Activated CD4-positive, CD25-positive, alpha-beta regulatory T cell treated with anti-CD3 and anti-CD28 coated beads, Interleukin-2, amount 50 U/mL, for 24 hours (primary cell): ENCODE measurements around the gene SUSD4.

Experiments used
- ATAC-seq, 2 donors: fragments of 150-1000 bp; cut with Tn5 transposase; one replicate each; pipeline ENCODE4 v1.10.0; 2021; ENCODE audit warnings: mild to moderate bottlenecking in 1 of 2, moderate library complexity in 1 of 2

The SUSD4 gene

DNA sequence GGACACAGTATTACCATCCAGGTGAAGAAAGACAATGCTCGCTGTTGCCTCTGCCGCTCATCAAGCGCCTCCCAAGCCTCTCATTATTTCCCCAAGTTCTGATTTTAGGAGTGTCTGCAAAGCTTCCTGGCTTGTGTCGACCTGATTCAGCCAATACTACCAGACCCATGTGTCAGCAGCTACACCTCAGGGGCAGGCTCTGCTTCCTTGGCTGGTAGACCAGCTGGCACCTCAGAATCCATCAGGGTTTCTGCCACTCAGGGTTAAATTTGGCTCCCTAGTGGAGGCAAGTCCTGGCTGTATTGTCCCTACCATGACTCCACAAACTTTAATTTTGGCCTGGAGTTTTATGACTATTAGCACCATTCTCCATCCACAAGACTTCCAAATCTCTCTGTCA, 35.4 kb downstream of the SUSD4 start:
- ATAC-seq = no peak

DNA sequence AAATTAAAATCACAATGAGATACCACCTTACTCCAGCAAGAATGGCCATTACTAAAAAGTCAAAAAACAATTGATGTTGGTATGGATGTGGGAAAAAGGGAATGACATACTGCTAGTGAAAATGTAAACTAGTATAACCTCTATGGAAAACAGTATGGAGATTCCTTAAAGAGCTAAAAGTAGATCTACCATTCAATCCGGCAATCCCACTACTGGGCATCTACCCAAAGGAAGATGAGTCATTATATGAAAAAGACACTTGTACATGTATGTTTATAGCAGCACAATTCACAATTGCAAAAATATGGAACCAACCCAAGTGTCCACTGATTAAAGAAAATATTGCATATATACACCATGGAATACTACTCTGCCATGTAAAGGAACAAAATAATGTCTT, 37.2 kb downstream of the SUSD4 start:
- no peak for ATAC-seq

DNA sequence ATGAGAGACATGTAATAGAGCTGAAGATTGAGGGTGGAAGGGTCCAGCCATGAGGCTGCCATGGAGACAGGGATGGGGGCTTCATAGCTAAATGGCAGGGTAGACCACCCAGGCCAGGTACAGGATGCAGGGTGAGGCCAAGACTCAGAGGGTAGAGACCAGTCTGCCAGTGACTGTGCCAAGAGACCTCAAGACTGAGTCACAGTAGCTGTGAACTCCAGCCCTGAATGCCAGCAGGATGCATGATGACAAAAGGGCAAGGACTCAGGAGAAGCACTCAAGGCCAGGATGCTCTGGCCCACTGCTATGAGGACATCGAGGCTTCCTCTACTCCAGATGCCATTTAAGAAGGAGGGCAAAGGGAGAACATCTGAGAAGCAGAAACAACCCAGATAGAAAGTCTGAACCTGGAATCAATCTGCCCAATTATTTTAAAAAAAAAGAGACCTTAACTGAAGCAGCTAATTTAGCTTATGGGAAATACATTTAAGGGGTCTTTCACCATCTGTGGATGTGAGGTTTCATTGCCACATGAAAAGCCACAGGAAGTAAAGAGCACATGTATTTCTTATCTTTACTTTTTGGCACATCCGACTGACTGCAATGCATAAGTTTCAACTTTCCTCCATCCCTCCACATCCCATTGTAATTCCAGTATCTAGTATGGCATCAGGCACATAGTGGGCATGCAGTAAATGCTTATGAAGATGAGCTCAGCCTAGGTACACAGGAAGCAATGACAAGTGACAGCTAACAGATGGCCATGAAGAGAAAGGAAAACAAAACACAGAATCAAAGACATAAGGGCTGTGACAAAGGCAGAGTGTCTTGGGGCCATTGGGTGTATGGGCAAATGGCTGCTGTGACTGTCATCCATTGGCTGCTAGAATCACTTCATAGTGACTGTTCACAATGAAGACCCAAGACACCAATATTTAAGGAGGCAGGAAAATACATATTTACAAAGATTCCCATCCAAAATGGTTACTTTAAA, 40.2 kb downstream of the SUSD4 start:
- no peak for ATAC-seq

DNA sequence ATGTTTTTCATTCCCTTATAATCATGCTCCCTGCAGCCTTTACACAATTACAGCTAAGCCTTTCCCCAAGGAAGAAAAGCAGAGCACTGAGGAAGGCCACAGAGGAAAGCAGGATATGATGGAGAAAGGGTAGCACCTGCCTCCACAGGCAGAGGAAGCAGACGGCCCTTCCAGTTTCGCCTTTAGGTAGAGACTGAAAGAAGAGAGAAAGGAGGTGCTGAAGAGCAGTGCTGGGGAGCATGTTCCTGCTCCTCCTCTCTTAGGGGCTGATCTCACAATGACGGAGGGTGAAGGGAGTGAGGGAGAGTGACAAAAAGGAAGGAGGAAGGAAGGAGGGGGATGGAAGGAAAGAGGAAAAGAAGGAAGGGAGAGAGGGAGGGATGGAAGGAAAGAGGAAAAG, 41.1 kb downstream of the SUSD4 start:
- ATAC-seq = no peak

DNA sequence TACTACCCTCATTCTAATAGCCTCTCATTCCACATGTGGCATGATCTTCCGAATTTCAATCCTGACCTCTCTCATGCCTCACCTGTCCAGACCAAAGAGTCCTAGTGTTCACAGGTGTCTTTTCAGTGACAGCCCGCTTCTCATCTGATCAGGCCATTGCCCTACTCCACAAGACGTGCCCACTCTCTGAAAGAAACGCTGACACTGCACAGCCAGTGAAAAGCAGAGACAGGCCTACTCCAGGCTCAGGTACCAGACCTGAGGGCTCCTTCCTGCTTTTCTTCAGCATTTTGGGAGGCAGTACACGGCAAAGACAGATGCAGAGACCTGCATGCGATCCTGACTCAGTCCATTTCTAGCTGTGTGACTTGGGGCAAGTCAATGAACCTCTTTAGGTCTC, 43.0 kb downstream of the SUSD4 start:
- no peak for ATAC-seq

DNA sequence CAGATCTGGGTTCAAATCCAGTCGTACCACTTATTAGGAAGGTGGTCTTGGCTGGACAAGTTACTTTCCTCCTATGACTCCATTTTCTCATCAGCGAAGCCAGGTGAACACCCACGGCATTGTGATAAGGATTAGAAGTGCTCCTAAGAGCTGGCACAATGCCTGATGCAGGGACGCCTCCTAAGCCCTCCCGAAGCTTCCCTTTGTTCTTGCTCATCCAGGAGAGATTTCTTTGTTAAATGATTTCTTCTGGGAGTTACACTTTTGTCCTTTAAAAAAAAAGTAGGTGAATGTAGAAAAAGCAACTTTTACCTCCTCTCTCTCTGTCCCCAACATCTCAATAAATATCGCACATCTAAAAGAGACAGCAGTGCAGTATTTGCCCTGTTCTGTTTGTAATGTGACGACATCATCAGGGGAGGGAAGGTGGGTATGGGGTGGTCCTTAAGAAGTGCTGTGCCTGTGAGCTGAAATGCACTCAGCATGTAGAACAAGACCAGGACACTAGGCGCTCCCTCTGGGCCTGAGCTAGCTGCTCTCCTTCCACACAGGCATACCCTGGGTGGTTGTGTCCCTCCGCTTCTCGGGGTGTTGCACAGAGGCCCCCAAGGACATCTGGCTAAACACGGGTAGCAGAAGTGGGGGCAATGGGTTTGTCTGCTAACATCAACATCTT, 43.9 kb downstream of the SUSD4 start:
- no peak for ATAC-seq

DNA sequence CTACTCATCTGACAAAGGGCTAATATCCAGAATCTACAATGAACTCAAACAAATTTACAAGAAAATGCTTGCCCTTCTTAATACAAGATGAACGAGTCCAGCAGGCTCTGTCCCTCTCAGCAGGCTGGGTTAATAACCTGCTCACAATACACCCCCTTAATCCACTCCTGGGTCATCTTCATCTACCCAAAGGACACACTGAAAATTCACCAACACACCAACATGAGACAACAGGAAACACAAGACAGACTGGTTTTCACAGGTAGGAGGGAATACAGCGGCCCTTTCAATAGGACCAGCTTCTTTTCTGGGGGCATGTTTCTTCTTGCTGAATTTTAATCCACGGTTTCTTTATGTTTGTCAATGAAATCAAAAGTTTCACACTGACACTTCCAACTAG, 44.6 kb downstream of the SUSD4 start:
- no peak for ATAC-seq

DNA sequence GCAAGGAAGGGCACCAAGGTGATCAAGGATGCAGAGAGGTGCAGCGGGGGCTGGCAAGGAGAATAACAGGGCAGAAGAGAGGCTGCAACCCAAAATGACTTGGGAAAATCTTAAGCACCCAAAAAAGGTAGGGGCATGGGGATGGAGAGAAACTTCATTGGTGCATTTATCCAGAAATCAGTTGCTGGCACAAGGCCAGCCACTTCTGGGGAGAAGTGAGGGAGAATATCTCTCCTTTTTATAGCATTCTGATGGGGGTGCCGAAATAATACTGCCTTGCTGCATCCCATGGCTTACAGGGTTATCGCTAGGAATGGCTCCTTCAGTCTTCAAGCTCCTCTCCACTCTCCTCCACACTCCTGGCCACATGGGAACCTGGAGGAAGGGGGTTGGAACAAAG, 47.9 kb downstream of the SUSD4 start:
- no peak for ATAC-seq

DNA sequence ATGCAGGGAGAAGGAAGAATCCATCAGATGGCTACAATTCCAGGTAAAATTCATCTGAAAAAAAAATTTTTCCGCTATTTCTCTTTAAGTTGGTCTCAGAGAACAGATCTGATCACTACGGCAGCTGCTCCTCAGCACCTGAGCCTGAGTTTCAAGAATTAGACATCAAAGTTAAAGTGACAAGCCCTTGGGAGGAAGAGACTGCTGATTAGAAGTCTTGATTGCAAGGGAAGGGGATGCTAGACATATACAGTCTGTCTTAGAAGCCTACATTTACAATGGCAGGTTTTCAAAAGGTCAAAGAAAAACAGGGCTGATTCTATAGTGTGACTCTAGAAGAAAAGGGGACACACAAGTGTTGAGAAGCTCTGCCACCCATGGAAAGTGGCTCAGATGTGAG, 48.3 kb downstream of the SUSD4 start:
- ATAC-seq = no peak

DNA sequence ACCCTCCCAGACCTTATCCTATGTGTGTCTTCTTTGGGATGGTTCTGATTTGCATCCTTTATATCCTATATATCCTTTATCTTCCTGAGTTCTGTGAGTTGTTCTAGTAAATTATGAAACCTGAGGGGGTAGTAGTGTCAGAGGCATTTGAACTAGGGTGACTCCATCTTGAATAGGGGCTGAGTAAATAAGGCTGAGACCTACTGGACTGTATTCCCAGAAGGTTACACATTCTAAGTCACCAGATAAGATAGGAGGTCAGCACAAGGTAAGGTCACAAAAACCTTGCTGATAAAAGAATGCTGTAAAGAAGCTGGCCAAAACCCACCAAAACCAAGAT, 50.6 kb downstream of the SUSD4 start:
- no peak for ATAC-seq

DNA sequence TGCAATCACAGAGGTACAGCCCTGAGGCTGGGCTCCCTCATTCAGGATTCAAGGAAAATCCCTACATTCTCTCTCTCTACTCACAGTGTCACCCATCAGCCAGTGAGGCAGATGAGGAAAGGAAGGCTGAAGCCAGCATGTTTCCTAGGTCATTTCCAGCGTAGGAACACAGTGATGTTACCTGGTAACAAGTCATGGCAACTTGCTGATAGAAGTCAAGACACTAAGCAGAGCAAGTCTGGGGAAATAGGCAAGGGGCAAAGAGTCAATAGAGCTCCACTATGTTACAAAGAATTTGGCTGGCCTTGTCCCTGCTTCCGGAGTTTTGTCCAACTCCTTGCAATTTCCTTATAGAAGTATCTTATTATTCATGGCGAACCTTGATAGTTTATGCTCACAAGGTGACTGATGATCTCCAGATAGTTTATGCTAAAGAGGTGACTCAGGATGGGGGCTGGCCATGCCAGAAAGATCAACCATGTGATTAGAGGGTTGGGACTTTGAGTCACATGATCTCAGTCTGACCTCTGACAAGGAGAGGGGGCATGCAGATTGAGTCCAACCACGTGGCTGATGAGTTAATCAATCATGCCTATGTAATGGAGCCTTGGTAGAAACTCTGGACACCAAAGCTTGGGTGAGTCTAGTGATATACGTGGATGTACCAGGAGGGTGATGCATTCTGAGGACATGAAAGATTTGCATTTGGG, 51.1 kb downstream of the SUSD4 start:
- peak in 1 of 2 donors; percentile 32 for ATAC-seq

DNA sequence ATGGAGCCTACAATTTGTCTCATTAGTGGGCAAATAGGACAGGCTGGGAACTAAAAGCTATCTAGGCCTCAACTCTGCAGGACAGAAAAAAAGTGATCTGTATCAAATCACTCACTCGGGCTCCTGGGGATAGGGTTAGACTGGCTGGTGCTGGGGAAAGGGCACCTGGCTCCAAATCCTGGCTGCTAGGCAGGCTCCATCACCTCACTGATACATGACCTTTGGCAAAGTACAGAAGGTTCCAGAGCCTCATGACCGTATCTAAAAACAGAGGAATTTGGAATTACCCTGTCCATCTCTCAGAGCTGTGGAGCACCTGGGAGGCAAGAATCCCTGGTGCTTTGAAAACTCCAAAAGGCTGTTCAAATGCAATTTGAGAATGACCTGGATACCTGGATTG, 51.7 kb downstream of the SUSD4 start:
- no peak for ATAC-seq

DNA sequence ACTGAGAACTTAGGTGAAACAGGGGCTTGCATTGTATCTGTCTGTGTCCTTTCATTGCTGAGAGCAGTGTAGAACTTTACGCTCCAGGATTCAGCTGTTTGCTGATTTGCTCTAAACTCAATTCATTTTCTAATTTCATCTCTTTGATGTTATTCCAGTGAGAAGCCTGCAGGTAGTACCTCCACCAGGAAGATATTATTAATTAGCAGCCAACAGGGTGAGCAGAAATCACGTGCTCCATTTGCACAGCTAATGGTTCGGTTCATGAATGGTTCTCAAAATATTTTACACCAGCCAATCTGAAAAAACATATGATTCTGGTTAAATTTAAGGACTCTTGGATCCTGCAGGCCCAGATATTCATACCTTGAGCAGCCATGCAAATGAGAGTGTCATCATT, 52.1 kb downstream of the SUSD4 start:
- ATAC-seq = no peak

DNA sequence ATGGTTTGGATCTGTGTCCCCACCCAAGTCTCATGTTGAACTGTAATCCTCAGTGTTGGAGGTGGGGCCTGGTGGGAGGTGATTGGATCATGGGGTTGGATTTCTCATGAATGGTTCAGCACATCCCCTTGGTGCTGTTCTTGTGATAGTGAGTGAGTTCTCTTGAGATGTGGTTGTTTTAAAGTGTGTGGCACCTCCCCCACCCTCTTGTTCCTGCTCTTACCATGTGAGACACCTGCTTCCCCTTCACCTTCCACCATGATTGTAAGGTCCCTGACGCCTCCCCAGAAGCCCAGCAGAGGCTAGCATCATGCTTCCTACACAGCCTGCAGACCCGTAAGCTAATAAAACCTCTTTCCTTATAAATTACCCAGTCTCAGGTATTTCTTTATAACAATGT, 55.8 kb downstream of the SUSD4 start:
- no peak for ATAC-seq

DNA sequence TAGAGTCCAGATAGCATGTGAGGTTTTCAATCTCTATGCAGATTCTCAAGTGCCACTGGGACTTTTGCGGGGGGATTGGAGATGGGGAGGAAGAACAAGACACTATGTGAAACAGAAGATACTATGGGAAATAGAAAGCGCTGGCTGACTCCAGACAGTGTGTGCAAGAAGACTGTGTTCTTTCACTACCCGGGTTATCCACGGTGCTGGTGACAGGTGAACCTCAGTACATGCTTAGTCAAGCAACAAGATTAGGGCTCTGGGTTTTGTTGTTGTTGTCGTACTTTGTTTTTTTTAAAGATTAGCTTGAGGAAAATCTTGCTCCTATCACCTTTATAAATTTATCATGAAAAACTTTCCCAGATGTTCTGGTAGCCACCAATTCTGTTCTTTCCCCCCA, 56.4 kb downstream of the SUSD4 start:
- no peak for ATAC-seq

DNA sequence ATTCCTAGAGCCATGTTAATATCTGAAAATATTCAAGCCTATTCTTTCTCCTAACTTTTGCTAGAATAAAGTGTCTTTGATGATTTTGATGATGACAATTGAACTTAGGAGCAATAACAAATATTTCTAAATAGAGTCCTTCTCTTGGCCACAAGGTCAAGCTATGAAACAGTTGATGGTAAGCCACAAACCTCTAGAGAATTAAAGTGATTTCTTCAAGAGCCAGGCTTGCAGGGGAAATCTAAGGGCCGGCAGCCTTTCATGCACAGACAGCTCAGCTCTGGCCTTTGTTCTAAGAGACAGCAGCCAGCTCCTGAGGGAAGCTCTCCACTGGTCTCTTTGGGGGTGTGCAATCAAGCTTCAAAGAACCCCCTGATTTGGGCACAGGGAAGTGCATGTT, 59.0 kb downstream of the SUSD4 start:
- no peak for ATAC-seq

DNA sequence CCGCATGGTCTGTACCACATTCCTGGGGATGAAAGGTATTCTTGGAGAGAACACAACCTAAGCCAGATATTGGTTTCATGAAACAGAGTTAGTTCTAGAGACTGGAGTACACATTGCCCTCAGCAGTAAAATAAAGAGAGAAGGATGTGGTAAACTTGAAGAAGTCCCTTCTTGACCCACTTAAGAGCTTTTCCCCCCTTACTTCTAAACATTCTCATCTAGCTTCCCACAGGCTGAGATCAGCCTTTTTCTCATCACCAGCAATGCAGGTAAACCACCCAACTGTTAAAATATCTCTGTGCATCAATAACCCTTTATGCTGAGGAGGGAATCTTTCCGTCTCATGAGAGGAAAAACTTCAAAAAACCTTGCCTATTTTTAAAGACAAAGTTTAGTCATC, 62.6 kb downstream of the SUSD4 start:
- ATAC-seq = no peak

DNA sequence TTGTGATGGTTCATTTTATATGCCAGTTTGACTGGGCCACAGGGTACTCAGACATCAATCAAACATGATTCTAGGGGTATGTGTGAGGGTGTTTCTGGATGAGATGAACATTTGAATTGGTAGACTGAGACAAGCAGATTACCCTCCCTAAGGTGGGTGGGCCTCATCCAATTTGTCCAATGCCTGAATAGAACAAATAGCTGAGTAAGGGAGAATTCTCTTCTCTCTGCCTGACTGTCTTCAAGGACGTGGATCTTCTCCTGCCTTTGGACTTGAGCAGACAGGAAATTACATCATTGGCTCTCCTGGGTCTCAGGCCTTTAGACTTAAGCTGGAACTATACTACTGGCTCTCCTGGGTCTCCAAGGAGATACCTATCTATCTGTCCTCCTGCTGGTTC, 64.4 kb downstream of the SUSD4 start:
- no peak for ATAC-seq

DNA sequence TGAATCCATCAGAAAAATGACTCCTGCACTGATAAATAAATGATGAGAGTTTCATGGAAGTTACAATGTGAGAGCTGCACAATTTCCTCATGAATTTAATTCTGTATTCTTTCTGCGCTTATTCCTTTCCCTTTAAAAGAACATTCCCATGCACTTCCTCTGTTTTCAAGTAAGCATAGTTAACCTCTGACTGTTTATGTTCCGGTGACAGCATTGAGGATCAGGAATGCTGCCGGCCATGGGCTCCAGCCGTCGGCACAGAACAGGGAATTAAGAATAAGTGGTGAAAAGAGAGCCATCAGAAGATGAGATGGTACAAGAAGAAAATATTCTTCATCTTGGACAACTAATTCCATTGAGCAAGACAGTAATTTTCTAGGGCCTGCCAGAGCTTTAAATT, 65.3 kb downstream of the SUSD4 start:
- ATAC-seq = no peak

DNA sequence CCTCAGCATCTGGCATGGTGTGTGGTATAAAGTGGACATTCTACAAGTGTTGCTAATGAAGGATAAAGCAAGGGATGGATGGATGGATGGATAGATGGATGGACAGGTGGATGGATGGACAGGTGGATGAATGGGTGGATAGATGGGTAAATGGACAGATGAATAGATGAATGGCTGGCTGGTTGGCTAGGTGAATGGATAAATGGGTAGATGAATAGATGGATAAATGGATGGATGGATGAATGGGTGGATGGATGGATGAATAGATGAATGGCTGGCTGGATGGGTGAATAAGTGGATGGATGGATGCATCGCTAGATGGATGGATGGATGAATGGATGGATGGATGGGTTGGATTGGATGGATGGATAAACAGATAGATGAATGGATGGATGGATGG, 66.2 kb downstream of the SUSD4 start:
- ATAC-seq = no peak

DNA sequence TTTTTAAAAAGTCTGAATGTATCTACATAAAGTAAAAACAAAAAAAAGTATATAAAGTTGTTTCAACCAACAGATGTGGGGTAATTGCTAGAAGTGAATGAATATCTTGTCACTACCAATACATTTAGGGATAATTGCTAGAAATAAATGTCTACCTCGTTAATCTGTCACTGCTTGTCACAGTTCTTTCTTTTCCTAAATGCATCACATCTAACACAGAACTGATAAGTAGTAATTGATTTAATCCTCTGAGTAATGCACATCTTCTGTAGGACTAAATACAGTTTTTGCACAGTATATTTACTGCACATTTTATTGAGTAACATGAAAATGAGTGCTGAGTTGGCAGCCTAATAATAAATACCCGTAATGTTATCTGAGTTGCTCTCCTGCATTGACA, 72.2 kb downstream of the SUSD4 start:
- ATAC-seq = no peak

DNA sequence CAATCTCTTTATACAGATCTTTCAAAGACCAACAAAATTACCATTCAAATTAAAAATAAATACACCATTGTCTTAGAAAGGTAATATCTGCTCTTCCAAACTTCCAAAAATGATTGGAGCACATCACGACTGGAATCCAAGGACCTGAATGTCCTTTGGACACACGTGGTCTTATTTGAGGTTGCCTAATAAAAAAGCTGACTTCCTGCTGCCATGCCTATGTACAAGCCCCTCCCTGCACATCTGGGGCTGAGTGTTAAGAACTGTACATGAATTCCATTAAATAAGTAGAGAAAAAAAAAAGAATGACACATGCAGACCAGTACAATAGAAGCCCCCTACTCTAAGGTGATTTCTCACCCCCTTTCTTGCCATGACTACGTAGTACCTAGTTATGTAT, 73.6 kb downstream of the SUSD4 start:
- ATAC-seq = no peak

DNA sequence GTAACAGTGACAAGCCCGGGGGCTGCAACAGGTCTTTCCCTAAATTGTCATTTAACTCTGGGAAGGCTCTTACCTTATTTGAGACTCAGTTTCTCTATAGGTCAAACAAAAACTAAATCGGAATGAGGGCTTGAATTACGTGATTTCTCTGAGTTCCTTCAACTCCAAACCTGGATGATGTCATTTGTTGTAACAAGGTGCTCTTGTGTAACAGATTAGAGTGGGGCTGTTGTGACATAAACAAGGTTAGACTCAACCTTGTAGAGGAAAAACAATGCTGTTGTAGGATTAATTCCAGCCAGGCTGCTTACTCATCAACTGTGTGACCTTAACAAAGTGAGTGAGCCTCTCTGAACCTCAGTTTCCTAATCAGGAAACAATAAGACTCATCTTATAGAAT, 74.4 kb downstream of the SUSD4 start:
- no peak for ATAC-seq

DNA sequence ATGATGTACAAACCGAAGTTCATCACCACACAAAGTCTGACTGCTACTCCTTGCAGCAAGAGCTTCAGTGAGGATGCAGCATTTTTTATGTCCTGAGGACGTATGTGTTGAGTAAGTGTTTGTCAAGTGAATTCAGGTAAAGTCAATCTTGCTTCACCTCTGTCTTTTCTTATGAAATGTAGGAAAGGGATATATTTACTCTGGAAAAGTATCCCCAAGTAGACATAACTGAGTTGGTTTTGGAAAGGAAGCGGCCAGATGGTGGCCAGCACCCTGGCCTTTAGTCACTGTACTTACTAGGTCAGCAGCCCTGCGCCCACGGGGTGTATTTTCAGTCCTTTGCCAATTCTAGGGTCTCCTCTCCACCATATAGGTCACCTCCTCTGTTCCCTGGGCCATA, 75.2 kb downstream of the SUSD4 start:
- ATAC-seq = no peak
